ENCODE measurements around the gene XPO6. TPM values are rescaled to one million over a fixed set of nuclear protein-coding genes. Genes with fewer than 3 reads are reported as not detected.
"Not testable (repeated sequence)": the region's sequence is repeated elsewhere in the genome, so short reads cannot be mapped to it uniquely, and the experiment has no call there.

Gene XPO6
- total RNA-seq, 1 experiment from 2014 or later: 124 TPM

DNA sequence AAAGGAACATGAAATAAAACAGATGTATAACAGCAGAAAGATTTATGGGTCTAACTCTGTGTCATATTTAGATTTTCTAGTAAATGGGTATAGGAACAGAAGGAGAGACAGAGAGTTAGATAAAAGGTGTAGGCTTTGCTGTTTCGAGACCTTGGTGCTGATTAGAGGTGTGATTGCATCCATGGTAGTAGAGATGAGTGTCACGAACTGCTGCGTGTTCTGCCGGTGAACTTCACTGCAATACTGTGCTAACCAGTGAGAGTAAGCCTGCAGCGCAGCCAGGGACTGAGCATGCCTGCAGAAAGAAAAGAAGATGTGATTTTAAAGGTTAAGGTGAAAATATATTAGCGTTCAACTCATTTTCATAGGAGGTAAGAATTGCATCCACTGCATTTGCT, 94.6 kb downstream of the XPO6 start:
- Mint-ChIP-seq H3K27ac (no peak overlapping the region), H3K36me3 (ENCODE audit: insufficient read depth in 1 of 3, low read depth in 3 of 3) (peaks cover 25 to 82% (median 66%) of the 10 kb centered on the region in 3 experiments), H3K9me3 (no peaks in the 10 kb centered on the region), H3K27me3 (ENCODE audit: low read depth) (no peaks in the 10 kb centered on the region), H3K4me1 (no peaks in the 10 kb centered on the region), H3K4me3 (no peak overlapping the region)
- no peak for DNase-seq
- no peak overlapping the region for H3K18ac ChIP-seq (ENCODE audit: insufficient read length, low read depth, low read length)
- H4K20me1 ChIP-seq (ENCODE audit: control insufficient read depth, insufficient read depth, insufficient read length): no peaks in the 10 kb centered on the region
- no peaks in the 10 kb centered on the region for H3K23me2 ChIP-seq (ENCODE audit: insufficient read length, low read depth, low read length, poor library complexity, severe bottlenecking)
- no peak overlapping the region for H3K56ac ChIP-seq (ENCODE audit: insufficient read length, low read depth, low read length)
- no peak overlapping the region for H3K9ac ChIP-seq (ENCODE audit: extremely low read depth, insufficient read length, low read length)
- no peaks in the 10 kb centered on the region for H3K27me3 ChIP-seq (ENCODE audit: insufficient read depth, low read length)
- no peak overlapping the region for H2BK120ac ChIP-seq (ENCODE audit: low read depth, low read length, poor library complexity, severe bottlenecking)
- H3K79me1 ChIP-seq (ENCODE audit: insufficient read depth, low read depth, low read length, poor library complexity, severe bottlenecking): no peaks in the 10 kb centered on the region
- H3K4me1 ChIP-seq (ENCODE audit: insufficient read depth, low read length): no peaks in the 10 kb centered on the region
- no peak overlapping the region for H3K4me2 ChIP-seq (ENCODE audit: insufficient read depth, insufficient read length, low read length)
- H2BK15ac ChIP-seq (ENCODE audit: low read depth, low read length): no peak overlapping the region
- no peak overlapping the region for H2AK5ac ChIP-seq (ENCODE audit: insufficient read length, low read length)
- no peak overlapping the region for H2BK12ac ChIP-seq (ENCODE audit: insufficient read length, low read depth, low read length)
- H3K9me3 ChIP-seq (ENCODE audit: control insufficient read depth, low read depth, low read length): no peaks in the 10 kb centered on the region
- no peak overlapping the region for H3K27ac ChIP-seq (ENCODE audit: insufficient read length, low read depth, low read length)
- no peak overlapping the region for H4K8ac ChIP-seq (replicated peaks; ENCODE audit: insufficient read length, low read depth, low read length)
- TF ChIP-seq, protein P1, sequence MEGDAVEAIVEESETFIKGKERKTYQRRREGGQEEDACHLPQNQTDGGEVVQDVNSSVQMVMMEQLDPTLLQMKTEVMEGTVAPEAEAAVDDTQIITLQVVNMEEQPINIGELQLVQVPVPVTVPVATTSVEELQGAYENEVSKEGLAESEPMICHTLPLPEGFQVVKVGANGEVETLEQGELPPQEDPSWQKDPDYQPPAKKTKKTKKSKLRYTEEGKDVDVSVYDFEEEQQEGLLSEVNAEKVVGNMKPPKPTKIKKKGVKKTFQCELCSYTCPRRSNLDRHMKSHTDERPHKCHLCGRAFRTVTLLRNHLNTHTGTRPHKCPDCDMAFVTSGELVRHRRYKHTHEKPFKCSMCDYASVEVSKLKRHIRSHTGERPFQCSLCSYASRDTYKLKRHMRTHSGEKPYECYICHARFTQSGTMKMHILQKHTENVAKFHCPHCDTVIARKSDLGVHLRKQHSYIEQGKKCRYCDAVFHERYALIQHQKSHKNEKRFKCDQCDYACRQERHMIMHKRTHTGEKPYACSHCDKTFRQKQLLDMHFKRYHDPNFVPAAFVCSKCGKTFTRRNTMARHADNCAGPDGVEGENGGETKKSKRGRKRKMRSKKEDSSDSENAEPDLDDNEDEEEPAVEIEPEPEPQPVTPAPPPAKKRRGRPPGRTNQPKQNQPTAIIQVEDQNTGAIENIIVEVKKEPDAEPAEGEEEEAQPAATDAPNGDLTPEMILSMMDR (conservative IDR thresholded peaks at IDR 0.05): no peak
- no peak overlapping the region for H2AFZ ChIP-seq (ENCODE audit: low read length)
- no peak overlapping the region for H2BK20ac ChIP-seq (ENCODE audit: low read depth, low read length, poor library complexity, severe bottlenecking)
- H2BK5ac ChIP-seq (ENCODE audit: insufficient read length, low read length): no peak overlapping the region
- H4K91ac ChIP-seq (ENCODE audit: insufficient read length, low read depth, low read length): no peak overlapping the region
- no peak overlapping the region for H4K5ac ChIP-seq (ENCODE audit: insufficient read length, low read depth, low read length)
- H3T11ph ChIP-seq (ENCODE audit: low read length): no peak overlapping the region
- WGBS (ENCODE audit: extremely low coverage, insufficient read length, low lambda C conversion rate): no CpG with 5 or more reads among the region's 6 CpGs
- no peak overlapping the region for H3K23ac ChIP-seq (ENCODE audit: insufficient read length, low read depth, low read length)
- H3K79me2 ChIP-seq (ENCODE audit: insufficient read depth, low read length): no peaks in the 10 kb centered on the region
- no peak overlapping the region for H3K14ac ChIP-seq (ENCODE audit: insufficient read depth, low read length)
- H3K4ac ChIP-seq (ENCODE audit: low read depth, low read length): no peak overlapping the region

GRCh38 chr16:28115866-28116265, 95.9 kb downstream of the XPO6 start:
- not testable (repeated sequence) for H2BK12ac ChIP-seq (ENCODE audit: insufficient read length, low read depth, low read length); H2BK20ac ChIP-seq (ENCODE audit: low read depth, low read length, poor library complexity, severe bottlenecking); H3K4me3 Mint-ChIP-seq; DNase-seq; H2BK120ac ChIP-seq (ENCODE audit: low read depth, low read length, poor library complexity, severe bottlenecking); H3K56ac ChIP-seq (ENCODE audit: insufficient read length, low read depth, low read length); H3K9me3 Mint-ChIP-seq; H3K23ac ChIP-seq (ENCODE audit: insufficient read length, low read depth, low read length); H4K20me1 ChIP-seq (ENCODE audit: control insufficient read depth, insufficient read depth, insufficient read length); H3K4me1 Mint-ChIP-seq; H3K4me2 ChIP-seq (ENCODE audit: insufficient read depth, insufficient read length, low read length); H3K27me3 Mint-ChIP-seq (ENCODE audit: low read depth); H4K91ac ChIP-seq (ENCODE audit: insufficient read length, low read depth, low read length); H3K27ac Mint-ChIP-seq; H2AK5ac ChIP-seq (ENCODE audit: insufficient read length, low read length); H4K8ac ChIP-seq (replicated peaks; ENCODE audit: insufficient read length, low read depth, low read length); H3K27me3 ChIP-seq (ENCODE audit: insufficient read depth, low read length); H3K27ac ChIP-seq (ENCODE audit: insufficient read length, low read depth, low read length); H2BK5ac ChIP-seq (ENCODE audit: insufficient read length, low read length); H3K79me2 ChIP-seq (ENCODE audit: insufficient read depth, low read length); H3K9ac ChIP-seq (ENCODE audit: extremely low read depth, insufficient read length, low read length); H3K4me1 ChIP-seq (ENCODE audit: insufficient read depth, low read length); H3K14ac ChIP-seq (ENCODE audit: insufficient read depth, low read length); H4K5ac ChIP-seq (ENCODE audit: insufficient read length, low read depth, low read length); H3T11ph ChIP-seq (ENCODE audit: low read length); H3K23me2 ChIP-seq (ENCODE audit: insufficient read length, low read depth, low read length, poor library complexity, severe bottlenecking); H3K9me3 ChIP-seq (ENCODE audit: control insufficient read depth, low read depth, low read length); H3K18ac ChIP-seq (ENCODE audit: insufficient read length, low read depth, low read length); H3K4ac ChIP-seq (ENCODE audit: low read depth, low read length); H3K79me1 ChIP-seq (ENCODE audit: insufficient read depth, low read depth, low read length, poor library complexity, severe bottlenecking); H2BK15ac ChIP-seq (ENCODE audit: low read depth, low read length); H2AFZ ChIP-seq (ENCODE audit: low read length)
- peaks cover 21 to 81% (median 63%) of the 10 kb centered on the region in 3 experiments for H3K36me3 Mint-ChIP-seq (ENCODE audit: insufficient read depth in 1 of 3, low read depth in 3 of 3)
- WGBS (ENCODE audit: extremely low coverage, insufficient read length, low lambda C conversion rate): no CpG with 5 or more reads among the region's 6 CpGs

Measured in H9 (cell line).